HG02798 (cell line): Measurements from ENCODE around the gene NSUN5.
"Not testable (repeated sequence)": the region's sequence is repeated elsewhere in the genome, so short reads cannot be mapped to it uniquely, and the experiment has no call there.

Experiments
- ATAC-seq: cut with Tn5 transposase; IDR thresholded peaks from one replicate; pipeline ENCODE4 v1.9.1; 2021; ENCODE audit warnings: mild to moderate bottlenecking; ENCODE audit not compliant: unreplicated experiment, poor library complexity

The NSUN5 gene

GRCh38 chr7:73327922-73328321 lies 19.3 kb upstream of the NSUN5 start, which contains the start of the genes FKBP6 and TRIM50:
TSS of gene FKBP6 (plus strand) at chr7:73328161. CDS start at chr7:73328429, 268 bp downstream.
TSS of gene TRIM50 (minus strand) at chr7:73328082. CDS start at chr7:73324787, 3,295 bp downstream.
- not testable (repeated sequence) for ATAC-seq

DNA sequence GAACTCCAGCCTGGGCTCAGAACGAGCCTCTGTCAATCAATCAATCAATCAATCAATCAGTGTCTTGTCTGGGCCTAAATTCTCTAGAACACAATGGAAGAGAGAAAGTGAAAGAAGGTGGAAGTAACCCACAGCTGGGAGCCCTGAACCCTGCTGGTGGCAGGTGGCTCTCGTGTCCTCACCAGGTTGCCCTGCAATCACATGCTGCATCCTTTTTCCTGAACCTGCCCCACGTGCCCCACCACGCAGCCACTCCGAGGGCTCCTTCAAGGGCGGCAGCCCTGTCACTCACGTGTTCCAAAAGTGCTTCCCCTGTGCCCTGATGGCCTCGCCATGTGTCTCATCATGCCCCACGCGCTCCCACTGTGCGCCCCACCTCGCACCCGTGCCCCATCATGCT lies 18.8 kb upstream of the NSUN5 start:
- ATAC-seq: not testable (repeated sequence)

GRCh38 chr7:73325424-73325823 lies 16.8 kb upstream of the NSUN5 start:
- ATAC-seq: not testable (repeated sequence)

DNA sequence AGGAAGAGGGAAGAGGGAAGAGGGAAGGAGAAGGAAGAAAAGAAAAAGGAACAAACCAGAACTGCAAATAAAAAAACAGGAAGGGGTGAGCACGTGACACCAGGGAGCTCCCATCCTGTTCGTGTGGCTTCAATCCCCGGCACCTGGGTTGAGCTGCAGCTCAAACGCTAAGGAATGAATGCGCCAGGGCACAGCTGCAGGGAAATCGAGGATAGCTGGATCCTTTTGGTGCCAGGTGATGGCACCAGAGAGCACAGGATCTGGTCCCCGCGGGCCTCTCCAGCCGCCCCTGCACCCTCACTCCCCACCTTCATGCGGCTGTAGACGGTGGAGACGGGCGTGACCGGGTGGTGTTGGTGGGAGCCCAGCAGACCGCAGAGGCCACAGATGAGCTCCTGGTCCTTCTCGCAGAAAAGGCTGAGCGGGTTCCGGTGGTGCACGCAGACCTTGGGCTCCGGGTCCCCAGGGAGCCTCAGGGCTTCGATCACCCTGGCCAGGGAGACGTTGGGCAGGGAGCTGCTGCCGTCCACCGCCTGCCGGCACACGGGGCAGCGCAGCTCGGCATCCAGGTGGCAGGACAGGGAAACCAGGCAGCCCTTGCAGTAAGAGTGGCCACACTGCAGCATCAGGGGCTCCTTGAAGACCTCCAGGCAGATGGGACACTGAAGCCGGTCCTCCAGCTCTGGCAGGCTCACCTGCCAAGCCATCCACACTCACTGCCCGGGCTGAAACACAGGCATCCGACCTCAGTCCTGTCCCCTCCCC lies 15.6 kb upstream of the NSUN5 start:
- peak; percentile 64 for ATAC-seq

DNA sequence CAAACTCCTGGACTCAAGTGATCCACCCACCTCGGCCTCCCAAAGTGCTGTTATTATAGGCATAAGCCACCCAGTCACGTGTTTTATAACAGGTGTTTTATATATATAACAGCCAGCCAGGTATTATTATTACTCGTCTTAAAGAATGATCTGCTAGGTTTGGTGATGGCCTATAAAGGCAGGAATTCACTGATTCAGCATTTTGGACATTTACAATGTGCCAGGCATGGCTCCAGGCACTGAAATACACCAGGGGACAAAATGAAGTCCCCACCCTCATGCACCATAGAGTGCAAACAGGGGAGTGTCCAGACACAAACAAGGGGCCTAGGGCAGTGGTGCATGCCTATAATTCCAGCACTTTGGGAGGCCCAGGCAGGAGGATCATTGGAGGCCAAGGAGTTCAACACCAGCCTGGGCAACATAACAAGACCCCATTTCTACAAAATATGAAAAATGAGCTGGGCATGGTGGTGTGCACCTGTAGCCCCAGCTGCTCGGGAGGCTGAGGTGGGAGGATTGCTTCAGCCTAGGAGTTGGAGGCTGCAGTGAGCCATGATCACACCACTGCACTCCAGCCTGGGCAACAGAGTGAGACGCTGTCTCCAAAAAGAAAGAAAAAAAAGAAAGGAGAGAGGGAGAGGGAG lies 14.9 kb upstream of the NSUN5 start:
- ATAC-seq: not testable (repeated sequence)

DNA sequence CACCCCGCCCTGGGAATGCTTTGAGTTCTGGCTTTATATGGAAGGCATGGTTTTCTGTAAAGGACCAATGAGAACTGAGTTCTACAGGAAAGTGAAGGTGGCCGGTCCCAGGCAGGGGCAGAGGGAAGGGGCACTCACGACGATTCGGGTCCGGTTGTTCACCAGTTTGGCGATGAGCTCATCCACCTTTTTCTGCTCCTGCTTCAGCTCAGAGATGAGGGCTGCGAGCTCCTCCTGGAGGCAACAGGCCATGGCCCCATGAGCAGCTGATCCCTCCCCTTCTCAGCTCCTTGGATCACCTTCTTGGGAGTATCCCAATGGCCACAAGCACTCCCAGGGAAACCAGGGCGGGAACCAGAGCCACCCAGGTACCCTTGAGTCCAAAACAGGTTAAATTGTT lies 11.4 kb upstream of the NSUN5 start:
- not testable (repeated sequence) for ATAC-seq

DNA sequence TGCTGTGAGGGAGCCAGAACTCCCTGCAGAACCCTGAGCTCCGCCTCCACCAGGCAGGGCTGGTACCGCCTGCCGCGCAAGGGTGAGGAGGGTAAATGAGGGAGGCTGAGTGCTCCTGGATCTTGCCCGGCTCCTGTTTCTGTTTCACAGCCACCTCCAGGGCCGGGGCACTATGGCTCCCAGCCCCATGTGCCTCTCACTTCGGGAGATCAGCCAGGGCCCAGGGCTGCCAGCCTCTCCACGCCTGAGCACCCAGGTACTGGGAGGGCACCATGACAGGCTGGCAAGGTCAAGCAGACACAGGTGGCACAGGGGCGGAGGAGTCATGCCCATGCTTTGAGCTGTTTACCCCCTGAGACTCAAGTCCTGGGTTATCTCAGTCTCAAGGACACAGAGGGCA lies 10.9 kb upstream of the NSUN5 start:
- ATAC-seq: not testable (repeated sequence)

DNA sequence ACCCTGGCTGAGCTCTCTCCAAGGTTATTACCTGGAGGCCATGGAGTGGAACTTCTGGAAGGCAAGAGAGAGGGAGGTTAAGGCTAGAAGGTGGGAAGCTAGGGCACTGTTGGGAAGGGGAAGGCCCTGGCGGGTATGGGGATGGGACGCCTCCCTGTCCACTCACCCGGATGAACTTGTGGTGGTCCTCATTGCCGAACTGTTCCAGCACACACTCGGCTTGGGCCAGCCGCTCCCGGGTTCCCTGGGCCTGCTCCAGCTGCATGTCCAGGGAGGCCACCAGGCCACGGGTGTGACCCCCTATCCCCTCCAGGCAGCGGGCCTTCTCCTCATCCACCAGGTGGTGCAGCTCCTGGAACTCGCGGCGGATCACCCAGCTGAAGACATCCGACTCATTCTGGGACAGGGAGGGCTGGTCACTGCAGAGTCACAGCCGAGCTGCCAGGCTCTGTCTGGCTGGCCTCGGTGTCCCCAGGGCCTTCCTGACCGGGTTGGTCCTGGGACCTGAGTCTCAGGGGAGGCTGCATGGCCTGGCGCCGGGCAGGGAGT lies 10.1 kb upstream of the NSUN5 start:
- not testable (repeated sequence) for ATAC-seq

DNA sequence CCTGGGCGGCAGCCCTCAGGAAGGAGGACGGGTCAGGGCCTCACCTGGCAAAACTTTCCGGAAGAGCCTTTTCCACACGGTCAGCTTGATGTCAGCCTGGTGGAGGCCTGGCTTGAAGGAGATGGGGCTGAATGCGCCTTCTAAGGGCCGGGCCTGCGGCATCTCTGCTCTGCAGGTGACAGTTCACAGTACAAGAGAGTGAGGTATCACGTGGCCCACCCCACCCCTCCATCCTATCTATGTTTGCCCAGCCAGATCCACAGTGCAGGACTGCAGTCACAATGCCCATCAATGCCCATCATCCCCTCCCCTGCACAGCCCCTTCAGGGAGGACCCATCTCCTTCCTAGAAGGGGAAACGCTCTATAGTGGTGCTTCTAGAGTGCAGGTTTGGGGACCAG lies 7.9 kb upstream of the NSUN5 start:
- ATAC-seq: no peak

DNA sequence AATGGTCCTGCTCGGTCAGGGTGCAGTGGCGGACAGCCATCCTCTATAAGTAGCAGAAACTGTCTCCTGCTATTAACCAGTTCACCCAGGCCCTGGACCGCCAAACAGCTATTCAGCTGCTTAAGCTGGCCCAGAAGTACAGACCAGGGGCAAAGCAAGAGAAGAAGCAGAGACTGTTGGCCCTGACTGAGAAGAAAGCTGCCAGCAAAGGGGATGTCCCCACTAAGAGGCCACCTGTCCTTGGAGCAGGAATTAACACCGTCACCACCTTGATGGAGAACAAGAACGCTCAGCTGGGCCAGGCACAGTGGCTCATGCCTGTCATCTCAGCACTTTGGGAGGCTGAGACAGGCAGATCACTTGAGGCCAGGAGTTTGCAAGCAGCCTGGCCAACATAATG lies 5.6 kb upstream of the NSUN5 start:
- ATAC-seq: no peak

- no peak for ATAC-seq
Observed at GRCh38 chr7:73313521-73313906, 4.9 kb upstream of the NSUN5 start.

GRCh38 chr7:73312831-73313520 lies 4.3 kb upstream of the NSUN5 start:
- ATAC-seq: no peak

DNA sequence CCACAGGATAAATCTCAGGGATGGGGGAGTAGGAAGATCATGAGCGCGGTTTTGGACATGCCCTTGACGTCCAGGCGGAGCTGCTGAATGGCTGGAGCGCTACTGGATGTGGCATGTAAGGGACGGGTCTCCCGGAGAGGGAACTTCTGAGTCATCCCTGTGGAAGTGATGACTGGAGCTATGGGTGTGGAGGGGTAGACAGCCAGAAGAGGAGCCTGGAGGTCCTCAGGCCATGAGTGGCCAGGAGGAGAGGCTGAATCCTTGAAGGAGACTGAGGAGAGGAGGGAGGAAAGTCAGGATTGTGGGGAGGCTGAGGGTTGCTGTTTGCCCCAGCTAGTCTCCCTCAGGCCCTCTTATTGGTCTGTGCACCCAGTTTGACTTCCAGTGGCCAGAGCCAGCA lies 2.8 kb upstream of the NSUN5 start:
- not testable (repeated sequence) for ATAC-seq

GRCh38 chr7:73308074-73308664 lies 457 bp downstream of the NSUN5 start:
- ATAC-seq: peak; percentile 39

GRCh38 chr7:73307436-73307835 lies 1.2 kb downstream of the NSUN5 start:
- ATAC-seq: no peak

- not testable (repeated sequence) for ATAC-seq
Observed at GRCh38 chr7:73304612-73305387, 3.8 kb downstream of the NSUN5 start.

GRCh38 chr7:73304071-73304470 lies 4.6 kb downstream of the NSUN5 start:
- ATAC-seq: no peak

- no peak for ATAC-seq
Observed at GRCh38 chr7:73303546-73303945, 5.1 kb downstream of the NSUN5 start.

DNA sequence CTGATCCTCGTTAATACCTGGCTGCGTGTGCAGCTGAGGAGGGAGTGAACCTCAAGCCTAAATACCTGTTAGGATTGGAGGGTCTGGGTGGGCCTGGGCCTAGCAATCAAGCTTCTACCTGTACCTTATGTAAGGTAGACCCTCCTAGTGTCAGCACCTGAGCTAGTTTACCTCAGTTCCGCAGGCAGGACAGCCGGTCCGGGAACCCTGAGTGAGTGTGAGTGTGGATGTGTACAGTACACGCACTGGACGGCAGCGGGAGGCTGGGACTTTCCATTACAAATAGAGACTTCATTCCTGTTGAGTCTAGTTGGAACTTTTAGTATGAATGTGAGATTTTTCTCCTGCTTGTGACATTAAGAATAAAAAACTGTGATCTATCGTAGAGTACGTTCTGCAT lies 5.8 kb downstream of the NSUN5 start:
- ATAC-seq: not testable (repeated sequence)

GRCh38 chr7:73301108-73301507 lies 7.5 kb downstream of the NSUN5 start:
- not testable (repeated sequence) for ATAC-seq
